Tibial nerve (tissue), 4 donors: ENCODE data around the gene SNX15. TPM values are rescaled to one million over a fixed set of nuclear protein-coding genes. Genes with fewer than 3 reads are reported as not detected.
"Not testable (repeated sequence)": the region's sequence is repeated elsewhere in the genome, so short reads cannot be mapped to it uniquely, and the experiment has no call there.

Experiments
- DNase-seq, 2 donors: peaks; one replicate each; pipeline ENCODE4 v3.0.0-alpha.2; 2019; ENCODE audit warnings: low spot score in 2 of 2
- H3K27ac ChIP-seq, 4 donors: fragments of 200-600 bp; sonication (generic) in 3 of 4; one replicate each; pipeline ENCODE4 v1.5.1; 2017 to 2019; ENCODE audit warnings: mild to moderate bottlenecking in 1 of 4
- H3K27me3 ChIP-seq, 2 donors: fragments of 200-600 bp; sonication (generic) in 1 of 2; one replicate each; pipeline versions ENCODE4 v1.5.1 to v1.6.0; 2017 to 2019
- H3K36me3 ChIP-seq, 3 donors: fragments of 200-600 bp; sonication (generic); one replicate each; pipeline ENCODE4 v1.5.1; 2018 to 2019
- H3K4me1 ChIP-seq, 4 donors: fragments of 200-600 bp; sonication (generic) in 3 of 4; one replicate each; pipeline ENCODE4 v1.5.1; 2017 to 2019
- H3K4me3 ChIP-seq, 4 donors: fragments of 200-600 bp; sonication (generic) in 3 of 4; one replicate each; pipeline ENCODE4 v1.5.1; 2017 to 2019; ENCODE audit warnings: mild to moderate bottlenecking in 1 of 4, moderate library complexity in 1 of 4
- H3K9me3 ChIP-seq, 4 donors: fragments of 200-600 bp; sonication (generic) in 3 of 4; one replicate each; pipeline ENCODE4 v1.5.1; 2017 to 2019
- EP300 ChIP-seq, 2 donors: sonication (generic); formaldehyde crosslinking; IDR thresholded peaks; one replicate each; pipeline ENCODE4 v1.6.1; 2017; ENCODE audit warnings: antibody characterized with exemption in 2 of 2, mild to moderate bottlenecking in 1 of 2
- POLR2A ChIP-seq, 2 donors: fragments of 450-650 bp; IDR thresholded peaks; one replicate each; pipeline ENCODE4 v1.6.1; 2017; ENCODE audit warnings: antibody characterized with exemption in 2 of 2, mild to moderate bottlenecking in 2 of 2, moderate library complexity in 2 of 2
- WGBS, 2 donors: methylation state at CpG; one replicate each; pipeline ENCODE4 v1.1.5; 2018; 5-methylcytosine and 5-hydroxymethylcytosine counted together
- total RNA-seq, 4 donors: library from RNA; depleted of rRNA; stranded (reverse); fragments of >200 nt; gene quantifications; one replicate each; pipeline ENCODE4 v1.1.0, GENCODE V29; 2016
- TF ChIP-seq, protein P1 (sequence below), 5 experiments: fragments of 200-600 bp in 3 of 5; fragments of 450-650 bp in 2 of 5; sonication (generic) in 3 of 5; IDR thresholded peaks; one replicate each; pipeline ENCODE4 v1.5.1; 2016 to 2019; ENCODE audit warnings: antibody characterized with exemption in 5 of 5, mild to moderate bottlenecking in 3 of 5, moderate library complexity in 2 of 5

Gene SNX15, protein sequence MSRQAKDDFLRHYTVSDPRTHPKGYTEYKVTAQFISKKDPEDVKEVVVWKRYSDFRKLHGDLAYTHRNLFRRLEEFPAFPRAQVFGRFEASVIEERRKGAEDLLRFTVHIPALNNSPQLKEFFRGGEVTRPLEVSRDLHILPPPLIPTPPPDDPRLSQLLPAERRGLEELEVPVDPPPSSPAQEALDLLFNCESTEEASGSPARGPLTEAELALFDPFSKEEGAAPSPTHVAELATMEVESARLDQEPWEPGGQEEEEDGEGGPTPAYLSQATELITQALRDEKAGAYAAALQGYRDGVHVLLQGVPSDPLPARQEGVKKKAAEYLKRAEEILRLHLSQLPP
- 10 to 100 TPM; 17.1 to 33.3 (median 24.2) TPM for total RNA-seq

DNA sequence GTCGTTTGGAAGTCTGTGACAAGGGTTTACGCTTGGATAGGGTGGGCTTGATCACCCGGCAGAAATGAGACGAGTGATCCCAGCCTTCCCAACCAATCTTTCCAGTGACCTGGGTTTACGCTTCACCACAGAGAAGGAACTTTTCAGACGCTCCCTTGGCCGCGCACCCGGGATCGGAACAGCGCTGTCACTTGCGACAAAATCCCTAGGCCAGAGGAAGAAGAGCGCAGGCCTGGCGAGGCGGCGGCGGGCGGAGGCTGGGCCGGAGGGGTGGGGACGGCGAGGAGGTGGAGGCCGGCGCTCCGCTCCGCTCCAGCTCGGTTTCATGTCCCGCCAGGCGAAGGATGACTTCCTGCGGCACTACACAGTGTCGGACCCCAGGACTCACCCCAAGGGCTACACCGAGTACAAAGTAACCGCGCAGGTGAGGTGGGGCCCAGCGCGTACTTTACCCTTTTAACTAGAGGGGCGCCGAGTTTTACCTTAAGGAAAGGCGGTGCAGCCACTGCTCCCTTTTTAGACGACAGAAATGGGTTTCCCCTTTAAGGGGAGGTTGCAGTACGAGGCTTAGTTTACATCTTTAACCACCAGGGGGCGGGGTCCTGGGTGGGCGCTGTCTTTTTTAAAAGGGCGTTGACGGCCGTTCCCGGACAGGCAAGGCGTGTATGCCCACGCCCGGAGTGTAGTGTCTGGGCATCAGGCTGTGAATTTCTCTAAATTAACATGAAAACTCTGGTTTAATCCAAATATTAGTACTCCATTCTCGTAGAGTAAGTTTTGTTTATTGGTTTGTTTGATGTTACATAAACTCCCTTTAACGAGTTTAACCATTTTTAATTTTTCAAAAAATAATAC lies at the start of gene SNX15:
Gene SNX15 (plus strand): TSS at position 227 of the 855 bp plus-strand sequence. CDS start 99 bp downstream, at position 326.
- Histone ChIP-seq H3K27ac (peak within 1 kb of the TSS; percentile 84 to 92 (median 90)), H3K9me3 (no peaks in the 10 kb centered on the region), H3K27me3 (no peaks in the 10 kb centered on the region), H3K36me3 (peaks cover 0 to 25% (median 2%) of the 10 kb centered on the region in 3 donors), H3K4me1 (peaks cover 0 to 27% (median 11%) of the 10 kb centered on the region in 4 donors), H3K4me3 (peak within 1 kb of the TSS; percentile 40 to 83 (median 72))
- WGBS, 2 donors = 1% methylated on average over 30 to 41 of the region's 51 CpGs
- TF ChIP-seq EP300 (IDR thresholded peaks at IDR 0.05) = peak; percentile 58 to 95
- TF ChIP-seq, protein P1, sequence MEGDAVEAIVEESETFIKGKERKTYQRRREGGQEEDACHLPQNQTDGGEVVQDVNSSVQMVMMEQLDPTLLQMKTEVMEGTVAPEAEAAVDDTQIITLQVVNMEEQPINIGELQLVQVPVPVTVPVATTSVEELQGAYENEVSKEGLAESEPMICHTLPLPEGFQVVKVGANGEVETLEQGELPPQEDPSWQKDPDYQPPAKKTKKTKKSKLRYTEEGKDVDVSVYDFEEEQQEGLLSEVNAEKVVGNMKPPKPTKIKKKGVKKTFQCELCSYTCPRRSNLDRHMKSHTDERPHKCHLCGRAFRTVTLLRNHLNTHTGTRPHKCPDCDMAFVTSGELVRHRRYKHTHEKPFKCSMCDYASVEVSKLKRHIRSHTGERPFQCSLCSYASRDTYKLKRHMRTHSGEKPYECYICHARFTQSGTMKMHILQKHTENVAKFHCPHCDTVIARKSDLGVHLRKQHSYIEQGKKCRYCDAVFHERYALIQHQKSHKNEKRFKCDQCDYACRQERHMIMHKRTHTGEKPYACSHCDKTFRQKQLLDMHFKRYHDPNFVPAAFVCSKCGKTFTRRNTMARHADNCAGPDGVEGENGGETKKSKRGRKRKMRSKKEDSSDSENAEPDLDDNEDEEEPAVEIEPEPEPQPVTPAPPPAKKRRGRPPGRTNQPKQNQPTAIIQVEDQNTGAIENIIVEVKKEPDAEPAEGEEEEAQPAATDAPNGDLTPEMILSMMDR (IDR thresholded peaks at IDR 0.05) = peak; percentile 77 to 90 (median 80)
- peak; percentile 8 to 77 for TF ChIP-seq POLR2A (IDR thresholded peaks at IDR 0.05)
- DNase-seq = peak; percentile 87 to 97

DNA sequence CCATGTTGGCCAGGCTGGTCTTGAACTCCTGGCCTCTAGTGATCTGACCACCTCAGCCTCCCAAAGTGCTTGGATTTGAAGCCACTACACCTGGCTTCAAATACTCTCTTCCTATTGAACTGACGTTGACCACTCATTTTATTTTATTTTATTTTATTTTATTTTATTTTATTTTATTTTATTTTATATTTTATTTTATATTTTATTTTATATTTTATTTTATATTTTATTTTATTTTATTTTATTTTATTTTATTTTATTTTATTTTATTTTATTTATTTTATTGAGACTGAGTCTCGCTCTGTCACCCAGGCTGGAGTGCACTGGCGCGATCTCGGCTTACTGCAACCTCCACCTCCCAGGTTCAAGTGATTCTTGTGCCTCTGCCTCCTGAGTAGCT lies 43.9 kb upstream of the SNX15 start:
- WGBS, 2 donors = 76 to 85% methylated on average over 5 of the region's 5 CpGs

DNA sequence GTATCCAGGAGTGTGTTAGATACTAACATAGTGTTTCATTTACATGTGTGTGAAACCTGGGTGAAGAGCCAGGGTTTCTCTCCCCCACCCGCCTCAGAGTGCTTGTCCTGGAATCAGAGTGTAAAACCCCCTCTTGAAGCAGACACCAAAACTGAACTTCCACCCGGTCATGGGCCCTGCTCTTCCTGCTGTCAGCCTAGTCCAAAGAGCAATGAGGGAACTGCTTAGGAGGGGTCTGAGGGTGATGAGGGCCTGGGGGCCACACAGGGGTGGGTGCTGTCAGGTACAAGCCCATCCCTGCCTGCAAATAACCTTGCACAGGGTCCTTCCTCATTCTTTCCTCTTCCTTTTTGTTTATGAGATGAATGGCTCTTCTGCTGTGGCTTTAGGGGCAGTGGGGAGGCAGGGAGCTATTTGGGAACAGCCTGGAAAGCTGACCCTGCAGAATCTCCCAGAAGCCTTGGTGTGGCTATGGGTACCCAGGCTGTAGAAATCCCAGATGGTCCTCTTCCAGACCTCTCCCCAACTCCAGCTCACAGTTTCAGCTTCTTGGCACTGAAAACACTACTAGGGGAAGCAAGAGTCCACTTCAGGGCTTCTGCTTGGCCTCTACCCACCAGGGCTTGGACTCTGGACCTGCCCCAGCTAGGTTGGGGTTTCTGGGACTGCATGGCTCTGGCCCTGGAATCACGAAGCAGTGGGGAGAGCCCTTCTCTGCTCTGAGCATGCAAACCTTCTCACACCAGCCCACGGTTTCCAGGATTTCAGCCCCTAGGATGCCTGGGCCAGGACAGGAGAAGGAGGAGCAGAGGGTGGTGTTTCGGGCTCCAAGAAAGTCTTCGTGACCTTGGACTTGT lies 39.0 kb upstream of the SNX15 start:
- peaks cover 0 to 18% (median 15%) of the 10 kb centered on the region in 4 donors for H3K4me1 ChIP-seq
- TF ChIP-seq, protein P1 (IDR thresholded peaks at IDR 0.05) = no peak
- TF ChIP-seq EP300 (IDR thresholded peaks at IDR 0.05) = no peak
- no peak for TF ChIP-seq POLR2A (IDR thresholded peaks at IDR 0.05)
- no peak for DNase-seq
- H3K9me3 ChIP-seq = no peaks in the 10 kb centered on the region
- H3K27me3 ChIP-seq = peaks cover 0 to under 1% of the 10 kb centered on the region in 2 donors
- H3K4me3 ChIP-seq = no peak overlapping the region
- H3K27ac ChIP-seq = no peak overlapping the region
- 75 to 77% methylated on average over 6 of the region's 6 CpGs for WGBS, 2 donors
- no peaks in the 10 kb centered on the region for H3K36me3 ChIP-seq

More for the DNA sequence above, 43.9 kb upstream of the SNX15 start:
- not testable (repeated sequence) for H3K9me3 ChIP-seq, H3K4me3 ChIP-seq, H3K36me3 ChIP-seq, H3K4me1 ChIP-seq, H3K27me3 ChIP-seq, H3K27ac ChIP-seq, DNase-seq

DNA sequence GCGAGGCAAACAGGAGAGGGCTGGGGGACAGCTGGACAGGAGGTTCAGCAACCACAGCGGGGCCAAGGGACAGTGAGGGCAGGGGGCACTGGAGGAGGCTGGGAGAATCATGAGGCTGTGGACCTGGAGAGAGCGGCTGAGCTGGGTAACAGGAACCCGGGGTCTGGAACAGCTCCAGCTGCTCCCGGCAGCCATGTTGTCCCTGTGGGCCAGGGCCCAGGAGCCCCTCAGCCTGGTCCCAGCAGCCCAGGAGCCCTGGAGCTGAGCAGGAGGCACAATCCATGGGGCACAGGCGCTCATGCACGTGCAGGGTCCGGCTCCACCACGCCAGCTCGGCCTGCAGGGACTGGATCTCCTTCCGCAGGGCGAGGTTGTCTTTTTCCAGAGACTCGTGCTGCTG lies 37.8 kb upstream of the SNX15 start:
- TF ChIP-seq EP300 (IDR thresholded peaks at IDR 0.05) (no peak), POLR2A (IDR thresholded peaks at IDR 0.05) (no peak)
- TF ChIP-seq, protein P1 (IDR thresholded peaks at IDR 0.05) = no peak
- Histone ChIP-seq H3K36me3 (no peaks in the 10 kb centered on the region), H3K4me3 (peak overlapping the region in 1 of 4 donors; percentile 32), H3K27me3 (no peaks in the 10 kb centered on the region), H3K27ac (no peak overlapping the region), H3K4me1 (peaks cover 0 to 18% (median 15%) of the 10 kb centered on the region in 4 donors), H3K9me3 (no peaks in the 10 kb centered on the region)
- WGBS, 2 donors = 66 to 67% methylated on average over 13 of the region's 13 CpGs
- DNase-seq = no peak
